GM20000 (cell line): ENCODE measurements around the gene AZGP1.
"Not testable (repeated sequence)": the region's sequence is repeated elsewhere in the genome, so short reads cannot be mapped to it uniquely, and the experiment has no call there.

Source experiments
- DNase-seq: peaks from one replicate; pipeline ENCODE4 v3.0.0; 2012; ENCODE audit warnings: low spot score
- TF ChIP-seq, protein P1 (sequence below): IDR thresholded peaks from 2 replicates; pipeline ENCODE4 v1.5.1; 2012; ENCODE audit warnings: mild to moderate bottlenecking, control low read depth; ENCODE audit errors: extremely low read depth, missing control alignments

AZGP1 gene

GRCh38 chr7:99953649-99954048 lies 22.2 kb downstream of the AZGP1 start:
- TF ChIP-seq, protein P1, sequence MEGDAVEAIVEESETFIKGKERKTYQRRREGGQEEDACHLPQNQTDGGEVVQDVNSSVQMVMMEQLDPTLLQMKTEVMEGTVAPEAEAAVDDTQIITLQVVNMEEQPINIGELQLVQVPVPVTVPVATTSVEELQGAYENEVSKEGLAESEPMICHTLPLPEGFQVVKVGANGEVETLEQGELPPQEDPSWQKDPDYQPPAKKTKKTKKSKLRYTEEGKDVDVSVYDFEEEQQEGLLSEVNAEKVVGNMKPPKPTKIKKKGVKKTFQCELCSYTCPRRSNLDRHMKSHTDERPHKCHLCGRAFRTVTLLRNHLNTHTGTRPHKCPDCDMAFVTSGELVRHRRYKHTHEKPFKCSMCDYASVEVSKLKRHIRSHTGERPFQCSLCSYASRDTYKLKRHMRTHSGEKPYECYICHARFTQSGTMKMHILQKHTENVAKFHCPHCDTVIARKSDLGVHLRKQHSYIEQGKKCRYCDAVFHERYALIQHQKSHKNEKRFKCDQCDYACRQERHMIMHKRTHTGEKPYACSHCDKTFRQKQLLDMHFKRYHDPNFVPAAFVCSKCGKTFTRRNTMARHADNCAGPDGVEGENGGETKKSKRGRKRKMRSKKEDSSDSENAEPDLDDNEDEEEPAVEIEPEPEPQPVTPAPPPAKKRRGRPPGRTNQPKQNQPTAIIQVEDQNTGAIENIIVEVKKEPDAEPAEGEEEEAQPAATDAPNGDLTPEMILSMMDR, result no peak
- no peak for DNase-seq

DNA sequence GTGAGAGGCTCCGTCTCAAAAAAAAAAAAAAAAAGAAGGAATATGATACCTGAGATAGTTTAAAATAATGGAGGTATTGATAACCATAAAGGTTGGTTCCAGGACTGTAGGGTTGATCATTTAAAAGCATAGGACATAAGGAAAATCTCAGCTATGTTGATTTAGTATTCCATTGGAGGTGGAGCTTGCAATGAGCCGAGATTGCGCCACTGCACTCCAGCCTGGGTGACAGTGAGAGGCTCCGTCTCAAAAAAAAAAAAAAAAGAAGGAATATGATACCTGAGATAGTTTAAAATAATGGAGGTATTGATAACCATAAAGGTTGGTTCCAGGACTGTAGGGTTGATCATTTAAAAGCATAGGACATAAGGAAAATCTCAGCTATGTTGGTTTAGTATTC lies 23.2 kb downstream of the AZGP1 start:
- DNase-seq, result not testable (repeated sequence)

DNA sequence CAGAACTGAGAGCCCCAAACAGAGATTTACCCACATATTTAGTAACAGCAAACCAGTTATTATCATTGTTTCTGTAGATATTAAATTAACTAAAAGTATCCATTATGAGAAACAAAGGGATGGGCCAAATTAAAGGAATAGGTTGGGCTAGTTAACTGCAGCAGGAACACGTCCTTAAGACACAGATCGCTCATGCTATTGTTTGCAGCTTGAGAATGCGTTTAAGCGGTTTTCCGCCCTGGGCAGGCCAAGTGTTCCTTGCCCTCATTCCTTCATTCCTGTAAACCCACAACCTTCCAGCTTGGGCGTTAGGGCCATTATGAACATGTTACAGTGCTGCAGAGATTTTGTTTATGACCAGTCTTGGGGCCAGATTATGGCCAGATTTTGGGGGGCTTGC lies 25.0 kb downstream of the AZGP1 start:
- not testable (repeated sequence) for DNase-seq

DNA sequence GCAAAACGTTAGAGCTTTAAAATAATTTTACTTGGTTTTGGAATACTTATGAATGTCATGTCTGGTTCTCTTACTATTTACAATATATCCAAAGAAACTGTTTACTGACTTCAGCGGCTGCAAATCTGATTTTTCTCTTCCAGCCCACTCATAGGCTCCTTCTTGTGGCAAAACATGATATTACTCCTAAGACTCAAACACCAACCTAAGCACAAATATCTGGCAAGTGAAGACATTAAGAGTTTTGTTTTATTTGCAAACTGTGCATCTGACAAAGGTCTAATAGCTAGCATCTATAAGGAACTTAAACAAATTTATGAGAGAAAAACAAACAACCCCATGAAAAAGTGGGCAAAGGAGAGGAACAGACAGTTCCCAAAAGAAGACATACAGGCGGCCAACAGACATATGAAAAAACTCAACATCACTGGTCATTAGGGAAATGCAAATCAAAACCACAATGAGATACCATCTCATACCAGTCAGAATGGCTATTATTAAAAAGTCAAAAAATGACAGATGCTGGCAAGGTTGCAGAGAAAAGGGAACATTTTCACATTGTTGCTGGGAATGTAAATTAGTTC lies 26.1 kb downstream of the AZGP1 start:
- TF ChIP-seq, protein P1, result peak; percentile 30

DNA sequence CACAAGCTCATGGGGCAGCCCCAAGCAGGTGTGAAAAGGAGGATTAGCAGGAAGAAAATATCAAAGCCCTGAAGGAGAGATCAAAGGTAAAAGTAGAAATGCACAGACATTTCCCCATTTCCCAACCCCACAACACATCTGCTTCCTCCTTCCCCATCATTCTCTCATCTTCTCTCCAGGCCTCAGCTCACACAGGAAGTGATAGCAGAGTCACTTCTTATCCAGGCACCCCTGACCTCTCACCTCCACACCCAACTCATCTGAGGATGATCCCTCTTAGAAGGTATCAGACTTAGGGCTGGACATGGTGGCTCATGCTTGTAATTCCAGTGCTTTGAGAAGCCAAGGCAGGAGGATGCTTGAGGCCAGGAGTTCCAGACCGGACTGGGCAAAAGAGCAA lies 28.2 kb downstream of the AZGP1 start:
- DNase-seq, result no peak
- TF ChIP-seq, protein P1, result no peak

More for the DNA sequence above, 26.1 kb downstream of the AZGP1 start:
- no peak for DNase-seq

DNA sequence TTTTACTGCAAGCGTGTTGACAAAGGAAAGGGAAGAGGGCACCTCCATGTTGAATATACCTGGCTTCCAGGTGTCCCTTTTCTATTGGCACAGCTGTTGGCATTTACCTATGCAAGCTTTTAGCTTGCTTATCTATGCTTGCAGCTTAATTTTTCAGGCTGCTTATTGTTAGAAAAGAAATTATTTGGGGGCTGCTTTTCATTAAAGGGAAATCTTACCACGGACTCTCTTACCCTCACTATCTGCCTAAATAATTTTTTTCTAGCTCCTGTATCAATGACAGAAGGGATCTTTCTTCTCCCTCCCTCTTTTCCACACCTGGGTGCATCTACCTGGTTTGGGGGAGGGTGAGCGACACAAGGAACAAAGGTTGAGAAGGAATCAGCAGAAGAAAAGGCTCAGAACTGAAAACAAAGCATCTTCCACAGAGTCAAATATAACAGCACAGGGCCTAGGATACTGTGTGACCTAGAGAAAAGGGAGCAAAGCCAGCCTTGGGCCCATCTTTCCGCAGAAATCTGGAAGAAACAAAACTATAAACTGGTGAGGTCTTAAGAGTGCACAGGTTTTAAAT lies 31.2 kb downstream of the AZGP1 start:
- no peak for DNase-seq
- TF ChIP-seq, protein P1, result no peak

DNA sequence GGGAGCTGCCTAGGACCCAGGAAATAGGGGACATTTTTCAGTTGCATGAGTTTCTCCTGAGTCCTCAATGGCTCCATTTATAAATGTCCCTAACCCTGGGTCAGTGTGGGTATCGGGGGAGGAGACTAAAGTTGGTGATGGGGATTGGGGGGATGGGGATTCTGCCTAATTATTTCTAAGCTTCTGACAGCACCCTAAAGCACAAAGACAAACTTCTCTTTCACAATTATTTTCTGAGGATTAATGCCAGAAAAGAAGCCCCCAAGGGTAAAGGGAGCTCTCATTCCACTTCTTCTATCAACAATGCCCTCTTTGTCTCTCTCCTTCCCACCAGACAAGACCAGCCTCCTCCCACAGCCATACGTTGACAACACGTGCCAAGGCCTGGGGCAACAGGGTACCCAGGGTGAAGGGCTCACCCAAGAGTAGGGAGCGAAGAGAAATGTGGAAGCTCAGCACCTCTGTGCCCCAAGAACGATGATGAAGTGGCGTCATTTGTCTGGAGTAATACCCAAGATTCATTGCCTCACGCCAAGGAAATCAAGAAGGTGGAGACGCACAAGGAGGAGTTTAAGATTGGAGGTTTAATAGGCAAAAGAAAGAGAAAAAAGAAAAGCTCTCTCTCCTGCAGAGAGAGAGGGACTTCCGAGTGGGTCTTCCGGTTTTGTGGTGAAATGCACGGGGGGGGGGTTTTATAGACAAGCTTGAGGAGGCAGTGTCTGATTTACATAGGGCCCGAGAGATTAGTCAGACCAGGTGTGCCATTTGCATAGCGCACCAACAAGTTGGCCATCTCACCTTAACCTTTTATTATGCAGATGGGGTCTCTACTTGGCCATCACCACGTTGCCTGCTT lies 32.0 kb downstream of the AZGP1 start:
- TF ChIP-seq, protein P1, result no peak
- no peak for DNase-seq

DNA sequence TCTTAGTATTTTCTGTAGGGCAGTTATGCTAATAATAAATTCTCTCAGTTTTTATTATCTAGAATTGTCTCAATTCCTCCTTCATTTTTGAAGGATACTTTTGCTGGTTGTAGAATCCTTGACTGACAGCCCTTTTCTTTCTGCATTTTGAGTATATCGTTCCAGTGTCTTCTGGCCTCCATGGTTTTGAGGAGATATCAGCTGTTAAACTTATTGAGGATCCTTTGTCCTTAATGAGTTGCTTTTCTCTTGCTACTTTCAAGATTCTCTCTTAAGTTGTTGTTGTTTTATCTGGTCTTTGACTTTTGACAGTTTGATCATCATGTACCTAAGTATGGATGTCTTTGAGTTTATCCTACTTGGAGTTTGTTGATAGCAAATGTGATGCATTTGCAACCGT lies 37.5 kb downstream of the AZGP1 start:
- no peak for DNase-seq

DNA sequence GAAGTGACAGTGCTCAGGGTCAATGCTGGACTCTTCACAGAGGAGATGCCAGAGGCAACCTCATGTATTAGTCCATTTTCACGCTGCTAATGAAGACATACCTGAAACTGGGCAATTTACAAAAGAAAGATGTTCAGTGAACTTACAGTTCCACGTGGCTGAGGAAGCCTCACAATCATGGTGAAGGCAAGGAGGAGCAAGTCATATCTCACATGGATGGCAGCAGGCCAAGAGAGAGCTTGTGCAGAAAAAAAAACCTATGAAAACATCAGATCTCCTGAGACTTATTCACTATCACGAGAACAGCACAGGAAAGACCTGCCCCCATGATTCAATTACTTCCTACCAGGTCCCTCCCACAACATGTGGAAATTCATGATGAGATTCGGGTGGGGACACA lies 40.8 kb downstream of the AZGP1 start:
- not testable (repeated sequence) for DNase-seq

More for the DNA sequence above, 37.5 kb downstream of the AZGP1 start:
- TF ChIP-seq, protein P1, result no peak
